HEK293T (cell line): Measurements from ENCODE around the gene CFC1B.
"Not testable (repeated sequence)": the region's sequence is repeated elsewhere in the genome, so short reads cannot be mapped to it uniquely, and the experiment has no call there.

Experiments
- ARNT ChIP-seq: fragments of 450-650 bp; IDR thresholded peaks from 2 replicates; pipeline ENCODE4 v1.6.1; 2017; ENCODE audit warnings: mild to moderate bottlenecking
- BHLHE40 ChIP-seq: fragments of 450-650 bp; IDR thresholded peaks from 2 replicates; pipeline ENCODE4 v1.6.1; 2016; ENCODE audit warnings: mild to moderate bottlenecking, moderate library complexity, borderline replicate concordance
- CTBP1 ChIP-seq: fragments of 450-650 bp; IDR thresholded peaks from 2 replicates; pipeline ENCODE4 v1.6.1; 2016; ENCODE audit warnings: borderline replicate concordance
- FOXK2 ChIP-seq: fragments of 450-650 bp; IDR thresholded peaks from 2 replicates; pipeline ENCODE4 v1.6.1; 2016; ENCODE audit warnings: mild to moderate bottlenecking
- FOXM1 ChIP-seq: fragments of 450-650 bp; IDR thresholded peaks from 2 replicates; pipeline ENCODE4 v1.6.1; 2017; ENCODE audit warnings: mild to moderate bottlenecking, borderline replicate concordance
- HDGF ChIP-seq: fragments of 450-650 bp; IDR thresholded peaks from 2 replicates; pipeline ENCODE4 v1.6.1; 2017; ENCODE audit warnings: antibody characterized with exemption, borderline replicate concordance
- L3MBTL2 ChIP-seq: fragments of 450-650 bp; conservative IDR thresholded peaks from 2 replicates; pipeline ENCODE4 v1.6.1; 2016; ENCODE audit warnings: mild to moderate bottlenecking
- NFRKB ChIP-seq: fragments of 450-650 bp; IDR thresholded peaks from 2 replicates; pipeline ENCODE4 v1.6.1; 2016; ENCODE audit warnings: mild to moderate bottlenecking, moderate library complexity
- PKNOX1 ChIP-seq: fragments of 450-650 bp; IDR thresholded peaks from 2 replicates; pipeline ENCODE4 v1.6.1; 2016
- SP1 ChIP-seq: fragments of 450-650 bp; IDR thresholded peaks from 2 replicates; pipeline ENCODE4 v1.6.1; 2017
- SUZ12 ChIP-seq: fragments of 450-650 bp; IDR thresholded peaks from 2 replicates; pipeline ENCODE4 v1.6.1; 2016; ENCODE audit warnings: mild to moderate bottlenecking
- ZNF384 ChIP-seq: fragments of 450-650 bp; IDR thresholded peaks from 2 replicates; pipeline ENCODE4 v1.6.1; 2016

GRCh38 chr2:130529545-130529944 lies 8.5 kb downstream of the CFC1B start:
- not testable (repeated sequence) for TF ChIP-seq BHLHE40, CTBP1, NFRKB, L3MBTL2, ARNT, SUZ12, FOXK2, HDGF, SP1, PKNOX1, ZNF384, FOXM1
